Measurements from ENCODE around the gene SCN1B. TPM values are rescaled to one million over a fixed set of nuclear protein-coding genes. Genes with fewer than 3 reads are reported as not detected.

SCN1B gene
- total RNA-seq, 2 donors from 2014 or later: 1.4 to 1.5 TPM

DNA sequence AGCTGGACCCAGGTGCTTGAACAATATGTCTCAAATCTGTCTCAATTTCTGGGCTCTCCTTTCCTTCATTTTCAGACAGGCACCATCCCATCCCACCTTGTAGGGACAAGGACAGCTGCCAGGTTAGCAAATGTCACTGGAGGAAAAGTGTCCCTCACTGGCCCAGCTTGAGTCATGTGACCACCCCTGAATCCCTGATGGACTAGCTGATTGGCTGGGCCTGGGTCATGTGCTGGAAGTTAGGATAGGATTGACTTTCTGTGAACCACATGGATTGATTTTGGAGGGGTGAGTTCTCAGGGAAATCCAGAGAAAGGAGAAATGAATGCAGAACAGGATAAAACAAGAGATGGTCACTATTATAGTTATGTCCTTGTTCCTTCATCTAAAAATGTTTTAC is 57.1 kb downstream of the SCN1B start:
- H3K4me1 Mint-ChIP-seq: peaks cover 1% of the 10 kb centered on the region
- Histone ChIP-seq H3K27me3 (ENCODE audit: control insufficient read depth, insufficient read depth, low read length, poor library complexity, severe bottlenecking) (no peaks in the 10 kb centered on the region), H3K36me3 (ENCODE audit: control insufficient read depth, insufficient read depth, low read length) (no peaks in the 10 kb centered on the region), H3K4me1 (ENCODE audit: control insufficient read depth, insufficient read depth, low read length) (no peaks in the 10 kb centered on the region), H3K9me3 (ENCODE audit: control insufficient read depth, low read length) (no peaks in the 10 kb centered on the region), H3K4me3 (ENCODE audit: low read length) (no peak overlapping the region), H3K9ac (ENCODE audit: extremely low read depth, low read length, poor library complexity, severe bottlenecking) (no peak overlapping the region), H3K27ac (ENCODE audit: low read depth, low read length) (no peak overlapping the region)
- peaks cover 2% of the 10 kb centered on the region for H3K9me3 Mint-ChIP-seq
- TF ChIP-seq, protein P1, sequence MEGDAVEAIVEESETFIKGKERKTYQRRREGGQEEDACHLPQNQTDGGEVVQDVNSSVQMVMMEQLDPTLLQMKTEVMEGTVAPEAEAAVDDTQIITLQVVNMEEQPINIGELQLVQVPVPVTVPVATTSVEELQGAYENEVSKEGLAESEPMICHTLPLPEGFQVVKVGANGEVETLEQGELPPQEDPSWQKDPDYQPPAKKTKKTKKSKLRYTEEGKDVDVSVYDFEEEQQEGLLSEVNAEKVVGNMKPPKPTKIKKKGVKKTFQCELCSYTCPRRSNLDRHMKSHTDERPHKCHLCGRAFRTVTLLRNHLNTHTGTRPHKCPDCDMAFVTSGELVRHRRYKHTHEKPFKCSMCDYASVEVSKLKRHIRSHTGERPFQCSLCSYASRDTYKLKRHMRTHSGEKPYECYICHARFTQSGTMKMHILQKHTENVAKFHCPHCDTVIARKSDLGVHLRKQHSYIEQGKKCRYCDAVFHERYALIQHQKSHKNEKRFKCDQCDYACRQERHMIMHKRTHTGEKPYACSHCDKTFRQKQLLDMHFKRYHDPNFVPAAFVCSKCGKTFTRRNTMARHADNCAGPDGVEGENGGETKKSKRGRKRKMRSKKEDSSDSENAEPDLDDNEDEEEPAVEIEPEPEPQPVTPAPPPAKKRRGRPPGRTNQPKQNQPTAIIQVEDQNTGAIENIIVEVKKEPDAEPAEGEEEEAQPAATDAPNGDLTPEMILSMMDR (conservative IDR thresholded peaks at IDR 0.05): no peak
- H3K36me3 Mint-ChIP-seq (ENCODE audit: low read depth): no peaks in the 10 kb centered on the region
- H3K27me3 Mint-ChIP-seq (ENCODE audit: insufficient read depth): no peaks in the 10 kb centered on the region
- DNase-seq: no peak
- no peak overlapping the region for H3K27ac Mint-ChIP-seq
- no peak overlapping the region for H3K4me3 Mint-ChIP-seq

DNA sequence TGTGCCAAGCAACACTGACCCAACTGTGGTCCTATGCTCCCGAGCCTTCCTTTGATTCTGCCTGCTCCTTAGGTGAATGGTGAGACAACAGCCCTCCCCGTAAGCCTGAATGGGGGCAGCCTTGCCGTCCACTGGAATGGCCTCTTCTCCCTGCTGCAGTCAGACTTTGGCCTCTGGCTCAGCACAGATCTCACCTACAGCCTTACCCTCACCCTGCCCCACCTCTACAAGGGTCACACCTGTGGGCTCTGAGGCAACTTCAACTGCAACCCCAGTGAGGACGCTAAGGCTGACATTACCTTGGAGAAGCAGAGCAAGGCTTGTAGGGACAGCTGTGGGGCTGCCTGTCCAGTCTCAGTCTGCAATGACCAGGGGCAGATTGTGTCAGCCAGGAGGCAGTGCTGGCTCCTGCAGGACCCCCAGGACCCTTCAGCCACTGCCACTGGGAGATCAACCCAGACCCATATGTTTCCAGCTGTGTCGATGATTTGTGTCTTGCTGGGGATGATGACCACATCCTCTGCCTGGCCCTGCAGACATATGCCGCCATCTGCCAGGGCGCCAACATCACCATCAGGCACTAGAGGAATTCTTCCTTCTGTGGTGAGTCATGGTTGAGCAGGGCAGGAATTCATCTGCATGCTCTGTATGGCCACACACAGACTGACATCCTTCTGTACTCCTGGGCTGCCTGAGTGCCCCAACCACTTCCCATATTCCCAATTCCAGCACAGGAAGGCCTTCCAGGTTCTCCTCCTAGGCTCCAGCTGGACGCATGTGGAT is 58.1 kb downstream of the SCN1B start:
- Histone ChIP-seq H3K36me3 (ENCODE audit: control insufficient read depth, insufficient read depth, low read length) (no peaks in the 10 kb centered on the region), H3K4me3 (ENCODE audit: low read length) (no peak overlapping the region), H3K9me3 (ENCODE audit: control insufficient read depth, low read length) (no peaks in the 10 kb centered on the region), H3K9ac (ENCODE audit: extremely low read depth, low read length, poor library complexity, severe bottlenecking) (no peak overlapping the region), H3K27me3 (ENCODE audit: control insufficient read depth, insufficient read depth, low read length, poor library complexity, severe bottlenecking) (no peaks in the 10 kb centered on the region), H3K27ac (ENCODE audit: low read depth, low read length) (no peak overlapping the region), H3K4me1 (ENCODE audit: control insufficient read depth, insufficient read depth, low read length) (no peaks in the 10 kb centered on the region)
- peaks cover 1% of the 10 kb centered on the region for H3K4me1 Mint-ChIP-seq
- no peak for DNase-seq
- no peaks in the 10 kb centered on the region for H3K27me3 Mint-ChIP-seq (ENCODE audit: insufficient read depth)
- H3K36me3 Mint-ChIP-seq (ENCODE audit: low read depth): no peaks in the 10 kb centered on the region
- H3K4me3 Mint-ChIP-seq: no peak overlapping the region
- WGBS, 2 experiments (ENCODE audit: insufficient coverage in 1 of 2, insufficient read length in 1 of 2): 88 to 89% methylated on average over 6 to 8 of the region's 8 CpGs
- TF ChIP-seq, protein P1 (conservative IDR thresholded peaks at IDR 0.05): no peak
- H3K9me3 Mint-ChIP-seq: no peaks in the 10 kb centered on the region
- H3K27ac Mint-ChIP-seq: no peak overlapping the region

DNA sequence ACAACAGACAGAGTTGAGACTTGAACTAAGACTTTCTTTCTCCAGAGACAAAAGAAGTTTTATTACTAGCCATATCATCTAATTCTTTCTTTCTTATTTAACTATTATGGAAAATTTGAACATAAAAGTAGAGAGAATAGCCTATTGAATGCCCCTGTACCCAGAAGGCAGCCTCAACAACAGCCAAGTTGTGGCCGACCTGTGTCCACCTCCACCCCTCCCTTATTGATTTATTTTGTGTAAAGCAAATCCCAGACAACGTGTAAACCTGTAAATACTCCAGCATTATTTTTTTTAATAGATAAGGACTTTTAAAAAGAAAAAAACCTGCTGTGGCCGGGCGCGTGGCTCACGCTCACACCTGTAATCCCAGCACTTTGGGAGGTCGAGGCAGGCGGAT is 59.3 kb downstream of the SCN1B start:
- H3K9me3 Mint-ChIP-seq: no peaks in the 10 kb centered on the region
- H3K36me3 Mint-ChIP-seq (ENCODE audit: low read depth): no peaks in the 10 kb centered on the region
- DNase-seq: no peak
- H3K4me3 Mint-ChIP-seq: no peak overlapping the region
- peaks cover 1% of the 10 kb centered on the region for H3K4me1 Mint-ChIP-seq
- H3K27ac ChIP-seq (ENCODE audit: low read depth, low read length): no peak overlapping the region
- H3K27me3 Mint-ChIP-seq (ENCODE audit: insufficient read depth): no peaks in the 10 kb centered on the region
- H3K27ac Mint-ChIP-seq: no peak overlapping the region
- no peak overlapping the region for H3K9ac ChIP-seq (ENCODE audit: extremely low read depth, low read length, poor library complexity, severe bottlenecking)
- no peaks in the 10 kb centered on the region for H3K4me1 ChIP-seq (ENCODE audit: control insufficient read depth, insufficient read depth, low read length)
- no peak overlapping the region for H3K4me3 ChIP-seq (ENCODE audit: low read length)
- no peaks in the 10 kb centered on the region for H3K27me3 ChIP-seq (ENCODE audit: control insufficient read depth, insufficient read depth, low read length, poor library complexity, severe bottlenecking)
- no peaks in the 10 kb centered on the region for H3K36me3 ChIP-seq (ENCODE audit: control insufficient read depth, insufficient read depth, low read length)
- no peaks in the 10 kb centered on the region for H3K9me3 ChIP-seq (ENCODE audit: control insufficient read depth, low read length)
- TF ChIP-seq, protein P1 (conservative IDR thresholded peaks at IDR 0.05): no peak
- 94% methylated on average over 7 of the region's 8 CpGs; no CpG with 5 or more reads in 1 of the 2 experiments for WGBS, 2 experiments (ENCODE audit: insufficient coverage in 1 of 2, insufficient read length in 1 of 2)

Other genes starting within 250 kb of the SCN1B start
- 1 to 10 TPM; 4.6 to 6.8 TPM for gene ZNF30, start 103.6 kb upstream of the SCN1B start, total RNA-seq
- 10 to 100 TPM; 30.2 to 32.1 TPM for gene ZNF792, start 66.2 kb upstream of the SCN1B start, total RNA-seq
- 100 to 1,000 TPM; 115 to 137 TPM for gene GRAMD1A, start 30.1 kb upstream of the SCN1B start, total RNA-seq
- gene HPN, start 11.3 kb downstream of the SCN1B start, total RNA-seq: 10 to 100 TPM; 29.0 to 49.6 TPM
- gene FXYD3, start 85.4 kb downstream of the SCN1B start, total RNA-seq: not detected
- gene LGI4, start 104.6 kb downstream of the SCN1B start, total RNA-seq: under 1 TPM; 0.27 to 0.37 TPM
- under 1 TPM in 1 of 2 donors, not detected in 1; 0.75 TPM for gene FXYD1, start 108.4 kb downstream of the SCN1B start, total RNA-seq
- 1 to 10 TPM in 1 of 2 donors, not detected in 1; 1.1 TPM for gene FXYD7, start 112.8 kb downstream of the SCN1B start, total RNA-seq
- 10 to 100 TPM; 24.0 to 29.6 TPM for gene FXYD5, start 124.3 kb downstream of the SCN1B start, total RNA-seq
- gene FAM187B, start 198.3 kb downstream of the SCN1B start, total RNA-seq: not detected
- 100 to 1,000 TPM; 112 to 170 TPM for gene LSR, start 218.5 kb downstream of the SCN1B start, total RNA-seq
- gene USF2, start 238.5 kb downstream of the SCN1B start, total RNA-seq: 100 to 1,000 TPM; 111 to 121 TPM

Data from endodermal cell (in vitro differentiated cells).